A673 (cell line): ENCODE results near the gene RAB17. TPM values are rescaled to one million over a fixed set of nuclear protein-coding genes. Genes with fewer than 3 reads are reported as not detected.

Source experiments
- BruUV-seq: library from RNA; stranded (reverse); fragments of 400-500 nt; replicated peaks from 2 replicates; lab custom pipeline; 2021; lab: Mats Ljungman, UMichigan
- CTCF ChIA-PET: fragments of 300-600 bp; sonication (Branson Sonifier 250); formaldehyde crosslinking; loops from one replicate; lab custom pipeline; 2022; ENCODE audit warnings: antibody characterized with exemption; lab: Charles Lee
- POLR2A ChIA-PET: fragments of 300-600 bp; sonication (Branson Sonifier 250); formaldehyde crosslinking; loops from one replicate; lab custom pipeline; 2022; ENCODE audit warnings: antibody characterized with exemption; ENCODE audit not compliant: low non-redundant PET; lab: Charles Lee
- DNase-seq: peaks from one replicate; pipeline ENCODE4 v3.0.0-alpha.2; 2015; ENCODE audit warnings: low spot score
- H3K27ac ChIP-seq: fragments of 200-600 bp; sonication (generic); 2 replicates; pipeline ENCODE4 v1.5.1; 2016; ENCODE audit warnings: mixed run types, low read depth, mild to moderate bottlenecking, mixed read lengths, antibody characterized with exemption, low read length; ENCODE audit not compliant: poor library complexity, severe bottlenecking
- H3K27me3 ChIP-seq: fragments of 200-600 bp; sonication (generic); replicated peaks from 2 replicates; pipeline ENCODE4 v1.6.1; 2017; ENCODE audit warnings: mixed run types, low read depth, mild to moderate bottlenecking, mixed read lengths, antibody characterized with exemption, low read length; ENCODE audit not compliant: insufficient read depth, poor library complexity
- H3K36me3 ChIP-seq: fragments of 200-600 bp; sonication (generic); 2 replicates; pipeline ENCODE4 v1.6.1; 2016; ENCODE audit warnings: mixed run types, mild to moderate bottlenecking, mixed read lengths, antibody characterized with exemption, low read length; ENCODE audit not compliant: insufficient read depth, poor library complexity, severe bottlenecking
- H3K4me1 ChIP-seq: fragments of 200-600 bp; sonication (generic); 2 replicates; pipeline ENCODE4 v1.6.1; 2017; ENCODE audit warnings: mixed run types, mild to moderate bottlenecking, mixed read lengths, antibody characterized with exemption, low read length; ENCODE audit not compliant: insufficient read depth, poor library complexity, severe bottlenecking
- H3K4me3 ChIP-seq: fragments of 200-600 bp; sonication (generic); 2 replicates; pipeline ENCODE4 v1.5.1; 2016; ENCODE audit warnings: low read depth, mixed run types, mild to moderate bottlenecking, mixed read lengths, low read length; ENCODE audit not compliant: poor library complexity, severe bottlenecking
- H3K9me3 ChIP-seq: fragments of 200-600 bp; sonication (generic); 2 replicates; pipeline ENCODE4 v1.6.1; 2016; ENCODE audit warnings: mixed run types, low read depth, mild to moderate bottlenecking, mixed read lengths, antibody characterized with exemption, low read length; ENCODE audit not compliant: poor library complexity, severe bottlenecking
- EZH2 ChIP-seq: fragments of 200-600 bp; sonication (generic); IDR thresholded peaks from 2 replicates; pipeline ENCODE4 v1.6.1; 2017; ENCODE audit warnings: borderline replicate concordance, low read depth, mild to moderate bottlenecking, mixed read lengths, antibody characterized with exemption, low read length; ENCODE audit not compliant: poor library complexity, severe bottlenecking
- intact Hi-C: fragments of 100-400 bp; cut with micrococcal nuclease; formaldehyde crosslinking; loops from one replicate; pipeline ENCODE4 v1.10.0; 2022; ENCODE audit not compliant: unreplicated experiment
- total RNA-seq: library from RNA; stranded (reverse); gene quantifications from 2 replicates; pipeline ENCODE4 v1.2.3, GENCODE V29; 2021
- TF ChIP-seq, protein P1 (sequence below): fragments of 300-800, 200-600 bp; sonication (generic); conservative IDR thresholded peaks from 2 replicates; pipeline ENCODE4 v1.5.1; 2017; ENCODE audit warnings: low read depth, mild to moderate bottlenecking, antibody characterized with exemption, low read length, moderate library complexity, mixed read lengths

The RAB17 gene
- total RNA-seq, 1 experiment from 2014 or later = 0.62 TPM

DNA sequence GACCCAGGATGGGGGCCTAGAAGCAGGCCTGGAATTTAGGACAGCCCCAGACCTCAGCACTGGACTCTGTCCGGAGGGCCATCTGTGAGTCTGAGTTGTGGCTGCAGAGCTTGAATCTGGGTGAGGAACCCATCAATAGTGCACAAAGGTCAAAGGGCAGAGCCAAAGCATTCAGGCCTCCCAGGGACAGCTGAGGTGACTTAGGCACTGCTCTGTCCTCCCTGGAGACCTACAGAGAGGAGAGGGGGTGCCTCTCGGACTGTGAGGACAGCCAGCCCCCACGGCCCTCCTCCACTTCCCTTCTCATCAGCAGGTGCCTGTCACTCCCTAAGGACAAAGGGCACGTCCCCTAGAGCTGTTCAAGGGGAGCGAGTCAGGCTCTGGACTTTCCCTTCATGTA is 49.3 kb downstream of the RAB17 start:
- CTCF ChIA-PET = no interaction called here
- BruUV-seq = no TSS peak
- Histone ChIP-seq H3K4me1 (no peaks in the 10 kb centered on the region), H3K27ac (no peak overlapping the region), H3K27me3 (no peaks in the 10 kb centered on the region), H3K36me3 (no peaks in the 10 kb centered on the region), H3K9me3 (no peaks in the 10 kb centered on the region), H3K4me3 (no peak overlapping the region)
- TF ChIP-seq, protein P1, sequence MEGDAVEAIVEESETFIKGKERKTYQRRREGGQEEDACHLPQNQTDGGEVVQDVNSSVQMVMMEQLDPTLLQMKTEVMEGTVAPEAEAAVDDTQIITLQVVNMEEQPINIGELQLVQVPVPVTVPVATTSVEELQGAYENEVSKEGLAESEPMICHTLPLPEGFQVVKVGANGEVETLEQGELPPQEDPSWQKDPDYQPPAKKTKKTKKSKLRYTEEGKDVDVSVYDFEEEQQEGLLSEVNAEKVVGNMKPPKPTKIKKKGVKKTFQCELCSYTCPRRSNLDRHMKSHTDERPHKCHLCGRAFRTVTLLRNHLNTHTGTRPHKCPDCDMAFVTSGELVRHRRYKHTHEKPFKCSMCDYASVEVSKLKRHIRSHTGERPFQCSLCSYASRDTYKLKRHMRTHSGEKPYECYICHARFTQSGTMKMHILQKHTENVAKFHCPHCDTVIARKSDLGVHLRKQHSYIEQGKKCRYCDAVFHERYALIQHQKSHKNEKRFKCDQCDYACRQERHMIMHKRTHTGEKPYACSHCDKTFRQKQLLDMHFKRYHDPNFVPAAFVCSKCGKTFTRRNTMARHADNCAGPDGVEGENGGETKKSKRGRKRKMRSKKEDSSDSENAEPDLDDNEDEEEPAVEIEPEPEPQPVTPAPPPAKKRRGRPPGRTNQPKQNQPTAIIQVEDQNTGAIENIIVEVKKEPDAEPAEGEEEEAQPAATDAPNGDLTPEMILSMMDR = no peak
- TF ChIP-seq EZH2 = no peak
- POLR2A ChIA-PET = no interaction called here
- DNase-seq = no peak
- intact Hi-C loops = no loop called here

DNA sequence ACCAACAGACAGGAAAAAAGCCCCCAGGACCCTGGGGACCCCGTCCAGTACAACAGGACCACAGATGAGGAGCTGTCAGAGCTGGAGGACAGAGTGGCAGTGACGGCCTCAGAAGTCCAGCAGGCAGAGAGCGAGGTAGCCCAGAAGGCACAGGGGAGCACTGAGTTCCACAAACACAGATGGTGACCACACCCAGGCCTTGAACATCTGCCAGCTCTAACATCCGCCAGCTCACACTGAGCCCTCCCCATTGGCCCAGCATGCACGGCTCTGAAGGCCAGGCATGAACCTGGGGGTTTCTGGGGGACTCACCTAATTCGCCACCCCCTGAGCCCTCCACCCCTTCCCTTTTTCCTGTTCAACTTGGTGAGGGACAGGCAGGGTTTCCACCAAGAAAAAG is 49.7 kb downstream of the RAB17 start:
- DNase-seq = no peak
- Histone ChIP-seq H3K27me3 (no peaks in the 10 kb centered on the region), H3K4me3 (no peak overlapping the region), H3K9me3 (no peaks in the 10 kb centered on the region), H3K4me1 (no peaks in the 10 kb centered on the region), H3K36me3 (no peaks in the 10 kb centered on the region), H3K27ac (no peak overlapping the region)
- POLR2A ChIA-PET = no interaction called here
- no TSS peak for BruUV-seq
- CTCF ChIA-PET = no interaction called here
- TF ChIP-seq, protein P1 = no peak
- TF ChIP-seq EZH2 = no peak
- intact Hi-C loops = no loop called here

DNA sequence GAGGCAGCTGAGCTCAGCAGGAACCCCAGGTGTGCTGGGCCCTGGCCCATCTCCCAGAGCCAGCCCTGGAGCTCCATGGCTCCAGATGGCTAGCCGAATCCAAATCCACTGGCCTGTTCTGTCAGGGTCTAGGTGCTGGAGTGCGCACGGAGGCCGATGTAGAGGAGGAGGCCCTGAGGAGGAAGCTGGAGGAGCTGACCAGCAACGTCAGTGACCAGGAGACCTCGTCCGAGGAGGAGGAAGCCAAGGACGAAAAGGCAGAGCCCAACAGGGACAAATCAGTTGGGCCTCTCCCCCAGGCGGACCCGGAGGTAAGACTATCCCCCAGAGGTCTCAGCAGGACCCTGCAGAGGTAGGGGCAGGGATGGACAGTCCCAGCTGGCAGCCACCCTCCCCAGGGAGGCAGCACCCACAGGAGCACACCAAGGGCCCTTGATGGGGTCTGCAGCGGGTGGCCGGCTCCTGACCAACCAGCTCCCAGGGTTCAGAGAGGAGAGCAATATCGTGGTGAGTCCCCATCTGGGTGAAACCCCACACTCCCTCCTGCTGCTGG is 50.2 kb downstream of the RAB17 start:
- H3K4me1 ChIP-seq = no peaks in the 10 kb centered on the region
- H3K27ac ChIP-seq = no peak overlapping the region
- H3K9me3 ChIP-seq = no peaks in the 10 kb centered on the region
- H3K27me3 ChIP-seq = no peaks in the 10 kb centered on the region
- ChIA-PET CTCF (no interaction called here), POLR2A (no interaction called here)
- no peaks in the 10 kb centered on the region for H3K36me3 ChIP-seq
- intact Hi-C loops = no loop called here
- no peak for DNase-seq
- no peak overlapping the region for H3K4me3 ChIP-seq
- no peak for TF ChIP-seq EZH2
- TF ChIP-seq, protein P1 = no peak
- no TSS peak for BruUV-seq
